Measurements from ENCODE around the gene PRR23A. TPM values are rescaled to one million over a fixed set of nuclear protein-coding genes. Genes with fewer than 3 reads are reported as not detected.
A peak's percentile ranks its signal among the peaks of the same experiment; 100 is the strongest.
"Not testable (repeated sequence)": the region's sequence is repeated elsewhere in the genome, so short reads cannot be mapped to it uniquely, and the experiment has no call there.

PRR23A gene
- total RNA-seq, 2 experiments from 2014 or later: not detected

- no peak for TF ChIP-seq CTCF (IDR thresholded peaks at IDR 0.05)
- CTCF ChIA-PET: no interaction called here
- H3K4me3 Mint-ChIP-seq: no peak overlapping the region
- H3K27me3 Mint-ChIP-seq: peaks cover 8% of the 10 kb centered on the region
- H3K4me1 Mint-ChIP-seq (ENCODE audit: low read depth): no peaks in the 10 kb centered on the region
- H3K27ac Mint-ChIP-seq: no peak overlapping the region
- no peaks in the 10 kb centered on the region for H3K36me3 Mint-ChIP-seq (ENCODE audit: low read depth)
- intact Hi-C loops (cut with micrococcal nuclease): no loop called here
- POLR2A ChIA-PET: no interaction called here
- ATAC-seq (no peak), DNase-seq (no peak)
- no peaks in the 10 kb centered on the region for H3K9me3 Mint-ChIP-seq
These were observed 31.4 kb upstream of the PRR23A start for GRCh38 chr3:139037478-139037877.

- DNase-seq (no peak), ATAC-seq (no peak)
- Mint-ChIP-seq H3K4me3 (no peak overlapping the region), H3K9me3 (peaks cover 12% of the 10 kb centered on the region), H3K27me3 (peaks cover 3% of the 10 kb centered on the region), H3K4me1 (ENCODE audit: low read depth) (no peaks in the 10 kb centered on the region), H3K36me3 (ENCODE audit: low read depth) (no peaks in the 10 kb centered on the region), H3K27ac (no peak overlapping the region)
- ChIA-PET POLR2A (no interaction called here), CTCF (interaction anchor here (0.6 kb wide), 1 partner anchor 76 kb away, joined by 3 read pairs; no protein-coding TSS in a partner anchor)
- TF ChIP-seq CTCF (IDR thresholded peaks at IDR 0.05): no peak
- intact Hi-C loops (cut with micrococcal nuclease): no loop called here
These were observed 26.4 kb upstream of the PRR23A start for GRCh38 chr3:139032326-139033002.

GRCh38 chr3:139030576-139030975, 24.5 kb upstream of the PRR23A start:
- H3K4me1 Mint-ChIP-seq (ENCODE audit: low read depth); H3K27me3 Mint-ChIP-seq; ATAC-seq; intact Hi-C loops (cut with micrococcal nuclease); H3K36me3 Mint-ChIP-seq (ENCODE audit: low read depth); POLR2A ChIA-PET; CTCF ChIA-PET; DNase-seq; H3K27ac Mint-ChIP-seq; H3K4me3 Mint-ChIP-seq: not testable (repeated sequence)
- peaks cover 12% of the 10 kb centered on the region for H3K9me3 Mint-ChIP-seq

GRCh38 chr3:139024968-139025367, 18.9 kb upstream of the PRR23A start:
- ATAC-seq: no peak
- no peaks in the 10 kb centered on the region for H3K4me1 Mint-ChIP-seq (ENCODE audit: low read depth)

GRCh38 chr3:139020868-139021234, 14.8 kb upstream of the PRR23A start, which contains the start of gene PRR23B:
TSS of gene PRR23B (minus strand) at chr3:139020926. CDS start at chr3:139020661, 265 bp downstream.
- ChIA-PET CTCF (no interaction called here), POLR2A (no interaction called here)
- Mint-ChIP-seq H3K9me3 (peaks cover 4% of the 10 kb centered on the region), H3K4me3 (no peak within 1 kb of the TSS), H3K27me3 (no peaks in the 10 kb centered on the region), H3K36me3 (ENCODE audit: low read depth) (no peaks in the 10 kb centered on the region), H3K4me1 (ENCODE audit: low read depth) (no peaks in the 10 kb centered on the region), H3K27ac (no peak within 1 kb of the TSS)
- intact Hi-C loops (cut with micrococcal nuclease): no loop called here
- peak; percentile 16 for TF ChIP-seq CTCF (IDR thresholded peaks at IDR 0.05)
- no peak for DNase-seq
- no peak for ATAC-seq

More at GRCh38 chr3:139024968-139025367, 18.9 kb upstream of the PRR23A start:
- ChIA-PET CTCF (no interaction called here), POLR2A (no interaction called here)
- Mint-ChIP-seq H3K4me3 (no peak overlapping the region), H3K27me3 (no peaks in the 10 kb centered on the region), H3K9me3 (peaks cover 9% of the 10 kb centered on the region), H3K36me3 (ENCODE audit: low read depth) (no peaks in the 10 kb centered on the region), H3K27ac (no peak overlapping the region)
- no peak for DNase-seq
- intact Hi-C loops (cut with micrococcal nuclease): no loop called here
- TF ChIP-seq CTCF (IDR thresholded peaks at IDR 0.05): no peak
